ENCODE data around the gene SH3BGRL3. TPM values are rescaled to one million over a fixed set of nuclear protein-coding genes. Genes with fewer than 3 reads are reported as not detected.

Gene SH3BGRL3
- total RNA-seq, 1 experiment from 2014 or later, result 133 TPM

GRCh38 chr1:26315874-26316850 is 36.3 kb downstream of the SH3BGRL3 start:
- DNase-seq (ENCODE audit: unreplicated experiment), result no peak
- intact Hi-C loops (cut with micrococcal nuclease), result loop anchor here (5.0 kb wide), 1 partner anchor 279 kb away; no protein-coding TSS in a partner anchor
- Mint-ChIP-seq H3K4me3 (ENCODE audit: unreplicated experiment) (no peak overlapping the region), H3K27me3 (ENCODE audit: insufficient read depth, unreplicated experiment) (no peaks in the 10 kb centered on the region), H3K27ac (ENCODE audit: low read depth, unreplicated experiment) (no peak overlapping the region), H3K36me3 (ENCODE audit: insufficient read depth, unreplicated experiment) (no peaks in the 10 kb centered on the region), H3K9me3 (ENCODE audit: unreplicated experiment) (no peaks in the 10 kb centered on the region), H3K4me1 (ENCODE audit: insufficient read depth, unreplicated experiment) (peaks cover under 1% of the 10 kb centered on the region)
- TF ChIP-seq CTCF (IDR thresholded peaks at IDR 0.05; ENCODE audit: unreplicated experiment), result no peak
- ChIA-PET POLR2A (interaction anchor here (1.2 kb wide), 1 partner anchor 9 kb away, joined by 4 read pairs; the partner anchor contains the start of gene UBXN11), CTCF (interaction anchor here (0.6 to 1.1 kb wide), 4 partner anchors 31 to 101 kb away, joined by 3 to 4 read pairs (median 3); partner anchors contain the start of gene CEP85)
- BruUV-seq (replicated peaks), result no TSS peak

- no peak overlapping the region for H3K4me3 Mint-ChIP-seq (ENCODE audit: unreplicated experiment)
- no TSS peak for BruUV-seq (replicated peaks)
- POLR2A ChIA-PET, result interaction anchor here (0.5 to 1.2 kb wide), 3 partner anchors 10 to 321 kb away, joined by 3 to 4 read pairs (median 3); partner anchors contain the start of gene UBXN11
Observed at GRCh38 chr1:26317146-26317545, 37.3 kb downstream of the SH3BGRL3 start.

GRCh38 chr1:26317612-26318337 is 37.9 kb downstream of the SH3BGRL3 start, which contains the start of gene CD52:
Gene CD52 (plus strand): TSS chr1:26317958. CDS start chr1:26318018, 60 bp downstream.
- Mint-ChIP-seq H3K4me1 (ENCODE audit: insufficient read depth, unreplicated experiment) (peaks cover 8% of the 10 kb centered on the region), H3K27me3 (ENCODE audit: insufficient read depth, unreplicated experiment) (no peaks in the 10 kb centered on the region), H3K4me3 (ENCODE audit: unreplicated experiment) (no peak within 1 kb of the TSS), H3K36me3 (ENCODE audit: insufficient read depth, unreplicated experiment) (peaks cover 3% of the 10 kb centered on the region), H3K9me3 (ENCODE audit: unreplicated experiment) (no peaks in the 10 kb centered on the region), H3K27ac (ENCODE audit: low read depth, unreplicated experiment) (no peak within 1 kb of the TSS)
- no peak for DNase-seq (ENCODE audit: unreplicated experiment)
- intact Hi-C loops (cut with micrococcal nuclease), result loop anchor here (5.0 kb wide), 1 partner anchor 280 kb away; no protein-coding TSS in a partner anchor
- TF ChIP-seq CTCF (IDR thresholded peaks at IDR 0.05; ENCODE audit: unreplicated experiment), result no peak
- no TSS peak for BruUV-seq (replicated peaks)
- CTCF ChIA-PET, result interaction anchor here (0.7 to 1.4 kb wide), 5 partner anchors 32 to 171 kb away, joined by 3 to 10 read pairs (median 3); partner anchors contain the start of gene ZNF593
- POLR2A ChIA-PET, result interaction anchor here (0.5 to 1.2 kb wide), 4 partner anchors 11 to 320 kb away, joined by 3 to 4 read pairs (median 4); partner anchors contain the start of gene UBXN11

More at GRCh38 chr1:26317146-26317545, 37.3 kb downstream of the SH3BGRL3 start:
- no peak for TF ChIP-seq CTCF (IDR thresholded peaks at IDR 0.05; ENCODE audit: unreplicated experiment)
- H3K9me3 Mint-ChIP-seq (ENCODE audit: unreplicated experiment), result no peaks in the 10 kb centered on the region
- DNase-seq (ENCODE audit: unreplicated experiment), result no peak
- peaks cover 8% of the 10 kb centered on the region for H3K4me1 Mint-ChIP-seq (ENCODE audit: insufficient read depth, unreplicated experiment)
- no peaks in the 10 kb centered on the region for H3K27me3 Mint-ChIP-seq (ENCODE audit: insufficient read depth, unreplicated experiment)
- intact Hi-C loops (cut with micrococcal nuclease), result loop anchor here (5.0 kb wide), 1 partner anchor 280 kb away; no protein-coding TSS in a partner anchor
- CTCF ChIA-PET, result interaction anchor here (1.1 kb wide), 1 partner anchor 32 kb away, joined by 3 read pairs; no protein-coding TSS in a partner anchor
- H3K27ac Mint-ChIP-seq (ENCODE audit: low read depth, unreplicated experiment), result no peak overlapping the region
- H3K36me3 Mint-ChIP-seq (ENCODE audit: insufficient read depth, unreplicated experiment), result no peaks in the 10 kb centered on the region
